ENCODE data around the gene CTNND1.

Gene CTNND1

DNA sequence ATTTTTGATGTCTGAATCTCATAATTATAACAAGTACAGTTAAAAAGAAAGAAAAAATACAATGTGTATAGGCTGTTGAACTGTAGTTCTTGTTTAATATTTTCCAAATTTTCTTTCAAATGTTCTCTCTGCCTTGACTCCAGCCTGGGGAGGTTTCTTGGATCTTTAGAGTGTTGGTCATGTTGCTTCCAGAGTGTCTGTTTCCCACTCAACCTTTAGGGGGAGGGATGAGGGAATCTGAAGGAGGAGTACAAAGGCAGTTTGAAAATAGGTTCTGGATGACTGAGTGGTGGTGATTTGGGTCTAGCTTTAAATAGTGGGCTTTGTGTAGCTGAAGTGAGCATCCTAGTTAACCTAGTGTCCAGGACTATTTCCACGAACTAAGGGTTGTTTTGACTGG, 2.0 kb downstream of the CTNND1 start:
- peak in 3 of 56 donors; percentile 6 to 9 (median 9) for DNase-seq

GRCh38 chr11:57764021-57764420, 2.4 kb downstream of the CTNND1 start:
- DNase-seq: no peak

- DNase-seq: no peak
Observed at GRCh38 chr11:57764566-57764965, 3.0 kb downstream of the CTNND1 start.

GRCh38 chr11:57764972-57765371, 3.4 kb downstream of the CTNND1 start:
- no peak for DNase-seq

DNA sequence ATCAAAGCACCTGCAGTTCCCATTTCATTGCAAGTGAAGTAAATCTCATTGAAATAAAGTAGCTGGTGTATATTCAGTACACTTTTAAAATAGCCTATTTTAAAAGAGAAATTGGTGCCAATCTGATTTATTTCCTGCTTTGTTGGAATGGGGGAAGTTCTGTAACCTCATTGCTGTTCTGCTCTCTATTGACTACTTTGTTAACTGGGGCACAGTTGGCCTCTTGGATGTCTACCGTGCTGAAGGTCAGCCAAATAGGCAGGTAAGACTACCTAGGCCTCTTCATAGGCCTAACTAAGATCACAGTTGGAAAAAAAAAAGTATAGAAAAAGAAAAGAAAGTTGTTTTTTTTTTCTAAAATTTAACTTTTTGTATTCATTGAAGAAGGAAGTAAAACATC, 9.2 kb downstream of the CTNND1 start:
- no peak for DNase-seq

DNA sequence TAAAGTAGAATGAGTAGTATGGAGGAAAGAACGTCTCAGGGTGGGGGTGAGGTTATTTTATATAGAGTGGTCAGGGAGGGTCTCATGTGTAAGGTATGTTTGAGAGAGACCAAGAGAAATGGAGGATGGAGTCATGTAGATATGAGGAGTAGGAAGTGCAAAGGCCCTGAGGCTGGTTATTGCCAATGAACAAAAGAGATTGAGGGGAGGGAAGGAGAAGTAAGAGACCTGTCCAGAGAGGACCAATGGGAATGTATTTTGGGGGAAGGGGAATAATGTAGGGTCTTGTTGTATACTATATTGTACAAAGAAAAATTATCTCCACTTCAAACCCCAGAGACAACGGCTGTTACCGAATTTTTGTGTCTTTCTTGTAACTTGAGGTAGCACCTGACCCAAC, 9.8 kb downstream of the CTNND1 start:
- DNase-seq: no peak

DNA sequence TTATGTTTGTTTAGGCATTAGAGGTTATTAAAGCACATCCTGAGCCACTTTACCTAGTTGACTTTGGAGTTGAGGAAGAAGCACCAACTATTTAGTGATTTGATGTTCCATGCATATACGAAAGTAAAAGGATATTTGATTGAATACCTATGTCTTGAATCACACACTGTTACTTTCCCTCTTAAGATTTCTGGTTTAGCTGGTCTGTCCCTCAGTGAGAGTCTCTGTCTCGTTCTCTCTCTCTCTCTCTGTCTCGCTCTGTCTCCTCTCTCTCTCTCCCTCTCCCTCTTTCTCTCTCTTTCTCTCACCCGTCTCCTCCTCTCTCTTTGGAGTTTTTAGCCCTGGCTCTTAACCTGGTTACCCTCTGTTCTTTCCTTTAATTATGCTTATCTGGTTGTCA, 11.0 kb downstream of the CTNND1 start:
- no peak for DNase-seq

DNA sequence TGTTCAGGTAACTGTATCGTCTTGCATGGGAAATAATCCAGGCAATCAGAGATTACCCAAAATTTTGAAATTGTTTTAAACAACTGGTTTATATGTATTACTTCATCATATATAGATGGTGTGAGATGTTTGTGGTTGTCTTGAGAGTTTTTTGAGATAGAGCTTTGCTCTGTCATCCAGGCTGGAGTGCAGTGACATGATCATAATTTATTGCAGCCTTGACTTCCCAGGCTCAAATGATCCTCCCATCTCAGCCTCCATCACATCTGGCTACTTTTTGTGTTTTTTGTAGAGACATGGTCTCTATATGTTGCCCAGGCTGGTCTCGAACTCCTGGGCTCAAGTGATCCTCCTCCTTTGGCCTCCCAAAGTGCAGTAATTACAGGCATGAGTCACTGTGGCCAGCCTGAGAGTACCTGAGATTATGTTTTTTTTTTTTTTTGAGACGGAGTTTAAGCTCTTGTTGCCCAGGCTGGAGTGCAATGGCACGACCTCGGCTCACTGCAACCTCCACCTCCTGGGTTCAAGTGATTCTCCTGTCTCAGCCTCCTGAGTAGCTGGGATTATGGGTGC, 11.5 kb downstream of the CTNND1 start:
- DNase-seq: no peak

- no peak for DNase-seq
Observed at GRCh38 chr11:57775491-57775890, 13.9 kb downstream of the CTNND1 start.

- DNase-seq: no peak
Observed at GRCh38 chr11:57776031-57776521, 14.5 kb downstream of the CTNND1 start.

- peak in 7 of 56 donors; percentile 9 to 59 (median 28) for DNase-seq
Observed at GRCh38 chr11:57776577-57777210, 15.1 kb downstream of the CTNND1 start.

DNA sequence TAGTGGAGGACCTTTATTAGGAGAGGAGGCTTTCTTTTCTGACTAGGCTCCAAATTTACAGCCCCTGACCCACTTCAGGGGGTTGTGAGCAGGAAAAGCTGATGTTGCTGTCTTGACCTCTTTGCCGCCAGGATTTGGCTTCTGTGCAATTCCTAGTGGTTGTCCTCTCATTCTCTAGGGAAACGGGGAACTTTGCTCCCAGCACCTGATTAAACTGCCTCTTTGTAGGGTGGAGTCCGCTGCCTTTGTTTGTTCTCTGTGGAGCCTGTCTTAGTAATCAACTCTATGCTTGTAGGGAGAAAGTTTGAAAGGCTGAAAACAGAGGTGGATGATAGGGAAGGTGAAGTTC, 16.3 kb downstream of the CTNND1 start:
- no peak for DNase-seq

DNA sequence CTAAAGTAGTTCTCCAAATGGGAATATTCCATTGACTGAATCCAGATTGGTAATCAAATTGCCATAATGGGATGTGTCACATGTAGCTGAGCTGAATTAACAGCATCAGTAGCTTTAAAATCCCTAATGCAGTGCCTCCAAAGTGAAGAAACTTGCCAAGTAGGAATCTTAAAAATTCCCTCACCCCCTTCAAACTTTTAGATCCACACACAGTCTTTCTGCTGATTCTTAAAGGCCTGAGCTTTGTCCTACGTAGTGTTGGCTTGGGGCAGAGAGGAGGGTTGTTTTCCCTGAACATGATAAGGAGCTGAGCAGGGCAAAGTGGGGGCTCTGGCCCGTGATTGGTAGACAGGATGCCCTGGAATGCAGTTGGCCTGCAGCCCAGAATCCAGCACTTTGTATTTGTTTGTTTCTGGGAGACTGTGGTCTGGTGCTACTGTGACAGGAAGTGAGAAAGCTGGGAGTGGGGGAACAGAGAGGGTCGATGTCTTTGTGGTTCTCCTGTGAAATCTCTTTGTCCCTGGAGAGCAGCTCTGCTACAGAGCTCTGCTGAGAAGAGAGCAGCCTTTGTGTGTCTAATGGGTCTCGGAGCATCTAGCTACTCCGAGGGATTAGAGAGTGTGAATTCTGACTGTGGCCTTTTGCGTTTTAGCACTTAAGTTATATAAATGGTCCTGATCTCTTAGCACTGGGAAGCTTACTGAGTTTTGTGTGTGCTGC, 16.9 kb downstream of the CTNND1 start:
- peak in 54 of 56 donors; percentile 14 to 87 (median 68) for DNase-seq

DNA sequence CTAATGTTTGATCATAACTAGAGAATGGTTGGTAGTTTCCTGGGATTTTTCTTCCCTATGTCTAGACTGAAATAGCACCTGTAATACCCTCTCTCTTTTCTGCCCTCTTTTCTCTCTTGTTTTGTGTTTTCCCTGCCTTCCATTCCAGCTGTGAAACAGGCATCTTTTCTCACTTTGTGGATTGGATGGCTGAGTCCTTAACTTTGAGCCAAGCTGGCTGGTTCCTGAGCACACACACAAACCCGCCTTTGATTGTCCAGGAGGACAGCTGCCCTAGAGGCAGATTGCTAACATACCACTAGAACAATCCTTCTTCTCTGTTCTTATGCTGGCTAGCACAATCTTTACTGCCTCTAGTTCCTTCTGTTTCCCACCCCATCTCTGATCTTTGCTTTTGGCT, 17.7 kb downstream of the CTNND1 start:
- peak in 36 of 56 donors; percentile 4 to 64 (median 35) for DNase-seq

GRCh38 chr11:57781529-57781943, 19.9 kb downstream of the CTNND1 start:
- no peak for DNase-seq

DNA sequence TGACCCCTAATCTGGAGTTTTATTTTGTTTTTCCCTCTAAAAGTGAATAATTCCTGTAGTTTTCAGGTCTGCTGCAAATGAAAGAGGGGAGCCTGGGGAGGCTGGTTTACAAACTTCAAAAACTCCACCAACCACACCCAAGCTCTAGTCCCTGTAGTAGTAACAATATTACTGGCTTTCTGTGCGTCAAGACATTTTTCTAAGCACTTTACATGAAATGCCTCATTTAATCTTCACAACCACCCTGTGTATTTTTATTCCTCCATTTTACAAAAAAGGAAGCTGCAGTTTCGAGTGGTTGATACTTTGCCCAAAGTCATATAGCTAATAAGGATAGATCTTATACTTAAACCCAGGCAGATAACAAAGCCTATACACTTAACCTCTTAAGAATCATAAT, 23.5 kb downstream of the CTNND1 start:
- DNase-seq: no peak

- no peak for DNase-seq
Observed at GRCh38 chr11:57786436-57786835, 24.8 kb downstream of the CTNND1 start.

DNA sequence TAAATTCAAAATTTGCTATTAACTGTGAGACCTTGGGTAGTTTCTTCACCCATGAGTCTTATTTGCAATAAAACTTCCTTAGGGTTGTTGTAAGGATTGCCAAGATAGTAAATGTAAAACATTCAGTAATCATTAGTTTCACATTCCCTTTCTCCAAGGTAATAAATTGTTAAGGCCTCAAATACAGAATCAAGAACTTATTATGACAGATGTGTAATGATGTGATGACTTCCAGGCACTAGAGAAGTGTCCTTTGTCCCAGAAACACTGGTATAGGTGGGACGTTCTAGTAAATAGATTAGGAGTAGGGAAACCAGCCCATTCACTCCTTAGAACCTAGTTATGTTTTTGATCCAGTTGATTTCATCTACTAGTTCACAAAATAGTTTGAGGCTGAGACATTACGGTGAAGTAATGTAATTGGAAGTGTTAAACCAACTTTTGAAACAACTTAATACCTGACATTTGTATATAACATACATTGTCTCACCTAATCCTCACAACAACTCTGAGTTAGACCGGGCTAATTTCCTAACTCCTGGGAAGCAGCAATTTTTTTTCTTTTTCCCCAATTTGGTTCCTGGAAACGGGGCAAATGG, 25.5 kb downstream of the CTNND1 start:
- DNase-seq: no peak

DNA sequence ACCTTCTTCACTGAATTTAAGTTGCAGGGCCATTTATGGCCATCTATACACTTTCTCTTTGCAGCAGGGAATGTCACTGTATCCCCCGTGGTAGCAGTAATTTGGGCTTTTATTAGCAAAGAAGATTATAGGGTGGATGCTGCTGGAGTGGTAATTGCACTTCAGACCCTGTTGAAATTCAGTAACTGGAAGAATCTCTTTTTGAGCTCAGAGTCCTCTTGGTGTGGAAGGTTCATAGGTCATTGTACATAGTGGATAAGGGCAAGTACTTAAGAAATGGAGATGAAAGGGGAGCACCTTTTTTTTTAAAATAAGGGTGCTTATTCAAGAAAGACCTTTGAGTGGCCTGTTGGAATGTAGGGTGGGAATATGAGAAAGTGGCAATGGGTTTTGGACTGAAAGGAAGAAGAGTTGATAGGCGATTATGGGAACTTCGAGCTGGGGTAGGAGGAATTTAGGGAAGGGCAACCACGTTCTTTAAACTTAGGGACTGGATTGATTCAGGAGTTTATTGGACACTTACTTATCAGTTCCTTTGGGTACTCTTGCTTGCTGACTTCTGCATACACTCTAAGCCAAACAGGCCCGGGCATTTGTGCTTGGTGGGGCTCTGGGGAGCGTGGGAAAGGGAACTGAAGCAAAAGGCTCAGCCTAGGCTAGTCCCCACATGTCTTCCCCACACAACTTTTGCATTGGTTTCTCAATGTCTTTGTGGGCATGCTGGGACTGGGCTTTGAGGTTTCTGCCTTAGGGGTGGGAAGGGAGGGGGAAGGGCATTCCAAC, 26.5 kb downstream of the CTNND1 start:
- peak in 12 of 56 donors; percentile 3 to 35 (median 18) for DNase-seq

DNA sequence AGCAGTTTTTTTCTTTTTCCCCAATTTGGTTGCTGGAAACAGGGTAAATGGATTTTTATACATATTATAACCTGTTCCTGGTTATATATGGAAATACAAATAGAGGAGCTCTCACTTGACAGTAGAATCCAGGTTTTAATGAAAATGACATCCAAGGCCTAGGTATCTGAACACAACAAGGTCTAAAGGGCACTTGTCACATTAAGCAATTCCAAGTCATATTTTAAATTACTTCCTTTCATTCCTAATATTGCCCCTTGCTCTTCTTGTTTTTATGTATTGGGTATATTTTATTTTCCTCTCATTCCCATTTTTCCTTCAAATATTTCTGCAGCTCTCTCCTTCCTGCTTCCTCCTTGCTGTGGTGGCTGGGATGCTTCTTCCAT, 27.1 kb downstream of the CTNND1 start:
- no peak for DNase-seq

- no peak for DNase-seq
Observed at GRCh38 chr11:57791321-57792059, 29.9 kb downstream of the CTNND1 start.

Measured in nucleus accumbens (tissue), 56 donors.